Measurements from ENCODE around the gene OPN4. TPM values are rescaled to one million over a fixed set of nuclear protein-coding genes. Genes with fewer than 3 reads are reported as not detected.

Gene OPN4
- total and polyA plus RNA-seq, 2 donors (not counting 3 experiments of a cell fraction or from before 2014, with no cell fraction given): not detected

DNA sequence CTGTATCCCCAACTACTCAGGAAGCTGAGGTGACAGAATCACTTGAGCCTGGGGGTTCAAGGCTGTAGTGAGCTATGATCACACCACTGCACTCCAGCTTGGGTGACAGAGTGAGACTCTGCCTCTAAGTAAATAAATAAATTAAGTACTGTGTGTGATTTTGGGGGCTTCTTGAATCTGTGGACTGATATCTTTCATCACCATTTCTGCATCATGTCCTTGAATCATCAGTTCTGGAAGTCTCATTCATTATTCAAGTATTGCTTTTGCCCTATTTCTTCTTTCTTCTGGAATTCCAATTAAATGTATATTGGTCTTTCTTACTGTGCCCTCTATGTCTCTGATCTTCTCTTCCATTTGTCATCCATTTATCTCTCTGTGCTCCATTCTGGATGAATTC, 46.7 kb upstream of the OPN4 start:
- Histone ChIP-seq H3K27me3 (ENCODE audit: control insufficient read depth in 2 of 2, insufficient read depth in 2 of 2, low read length in 2 of 2) (no peaks in the 10 kb centered on the region), H4K20me1 (replicated peaks; ENCODE audit: control insufficient read depth, extremely low read depth, insufficient read depth, low read length) (no peaks in the 10 kb centered on the region), H3K9me1 (replicated peaks; ENCODE audit: control insufficient read depth, extremely low read depth, insufficient read depth, low read length) (no peaks in the 10 kb centered on the region), H3K36me3 (ENCODE audit: control insufficient read depth in 2 of 2, extremely low read depth in 1 of 2, insufficient read depth in 2 of 2, low read length in 2 of 2) (no peaks in the 10 kb centered on the region), H3K9me3 (replicated peaks; ENCODE audit: control insufficient read depth, insufficient read depth, low read length) (no peaks in the 10 kb centered on the region), H2AFZ (ENCODE audit: low read depth, low read length) (no peak overlapping the region), H3K27ac (ENCODE audit: insufficient read depth, low read depth, low read length) (no peak overlapping the region), H3K79me2 (ENCODE audit: control insufficient read depth, insufficient read depth, low read length) (no peaks in the 10 kb centered on the region), H3K4me2 (ENCODE audit: insufficient read depth, low read length) (no peak overlapping the region), H3K4me3 (replicated peaks in 1 of 3; ENCODE audit: insufficient read depth in 1 of 3, low read depth in 1 of 3, low read length in 3 of 3) (no peak overlapping the region), H3K9ac (replicated peaks; ENCODE audit: extremely low read depth, insufficient read depth, low read length) (no peak overlapping the region), H3K4me1 (ENCODE audit: control insufficient read depth, extremely low read depth, insufficient read depth, low read length) (no peaks in the 10 kb centered on the region)
- intact Hi-C loops (cut with micrococcal nuclease) (no loop called here), dilution Hi-C loops (cut with MboI; ENCODE audit: extremely low pct_ligation_motif_present, low sequenced_read_pairs) (no loop called here)
- CTCF ChIA-PET: no interaction called here
- TF ChIP-seq GATA2 (IDR thresholded peaks at IDR 0.05; ENCODE audit: insufficient read depth, insufficient read length, low read depth, low read length) (no peak), POLR2AphosphoS5 (IDR thresholded peaks at IDR 0.05; ENCODE audit: insufficient read depth, low read depth, low read length) (no peak), FOS (IDR thresholded peaks at IDR 0.05; ENCODE audit: borderline replicate concordance, insufficient read depth, low read length) (no peak), MYC (IDR thresholded peaks at IDR 0.05; ENCODE audit: low read depth, low read length) (no peak), JUN (IDR thresholded peaks at IDR 0.05; ENCODE audit: borderline replicate concordance, insufficient read depth, insufficient read length, low read depth) (no peak), POLR2A (IDR thresholded peaks at IDR 0.05; ENCODE audit: low read depth, low read length) (no peak), EZH2 (IDR thresholded peaks at IDR 0.05; ENCODE audit: borderline replicate concordance, low read depth, low read length, severe bottlenecking) (no peak)
- TF ChIP-seq, protein P1, sequence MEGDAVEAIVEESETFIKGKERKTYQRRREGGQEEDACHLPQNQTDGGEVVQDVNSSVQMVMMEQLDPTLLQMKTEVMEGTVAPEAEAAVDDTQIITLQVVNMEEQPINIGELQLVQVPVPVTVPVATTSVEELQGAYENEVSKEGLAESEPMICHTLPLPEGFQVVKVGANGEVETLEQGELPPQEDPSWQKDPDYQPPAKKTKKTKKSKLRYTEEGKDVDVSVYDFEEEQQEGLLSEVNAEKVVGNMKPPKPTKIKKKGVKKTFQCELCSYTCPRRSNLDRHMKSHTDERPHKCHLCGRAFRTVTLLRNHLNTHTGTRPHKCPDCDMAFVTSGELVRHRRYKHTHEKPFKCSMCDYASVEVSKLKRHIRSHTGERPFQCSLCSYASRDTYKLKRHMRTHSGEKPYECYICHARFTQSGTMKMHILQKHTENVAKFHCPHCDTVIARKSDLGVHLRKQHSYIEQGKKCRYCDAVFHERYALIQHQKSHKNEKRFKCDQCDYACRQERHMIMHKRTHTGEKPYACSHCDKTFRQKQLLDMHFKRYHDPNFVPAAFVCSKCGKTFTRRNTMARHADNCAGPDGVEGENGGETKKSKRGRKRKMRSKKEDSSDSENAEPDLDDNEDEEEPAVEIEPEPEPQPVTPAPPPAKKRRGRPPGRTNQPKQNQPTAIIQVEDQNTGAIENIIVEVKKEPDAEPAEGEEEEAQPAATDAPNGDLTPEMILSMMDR (IDR thresholded peaks at IDR 0.05; ENCODE audit: extremely low read depth in 1 of 2, insufficient read depth in 1 of 2, low read depth in 1 of 2, low read length in 2 of 2): no peak
- TF ChIP-seq, protein P2, sequence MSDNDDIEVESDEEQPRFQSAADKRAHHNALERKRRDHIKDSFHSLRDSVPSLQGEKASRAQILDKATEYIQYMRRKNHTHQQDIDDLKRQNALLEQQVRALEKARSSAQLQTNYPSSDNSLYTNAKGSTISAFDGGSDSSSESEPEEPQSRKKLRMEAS (IDR thresholded peaks at IDR 0.05; ENCODE audit: insufficient read depth, insufficient read length): no peak
- POLR2A ChIA-PET: no interaction called here
- DNase-seq (ENCODE audit: low read depth, low spot score) (no peak), FAIRE-seq (no peak)
- BruUV-seq (replicated peaks): no TSS peak

Measured in endothelial cell of umbilical vein (primary cell).